Prostate gland (tissue), 2 donors: ENCODE results near the gene OS9.
"Not testable (repeated sequence)": the region's sequence is repeated elsewhere in the genome, so short reads cannot be mapped to it uniquely, and the experiment has no call there.

ENCODE experiments used
- CTCF ChIP-seq, 4 experiments: fragments of 200-600 bp in 2 of 4; fragments of 450-650 bp in 2 of 4; sonication (generic) in 2 of 4; IDR thresholded peaks; 1 replicate in 3 of 4; 2 replicates in 1 of 4; pipeline ENCODE4 v1.5.1; 2016 to 2019; ENCODE audit warnings: antibody characterized with exemption in 4 of 4, mild to moderate bottlenecking in 2 of 4, moderate library complexity in 2 of 4
- POLR2A ChIP-seq: fragments of 450-650 bp; IDR thresholded peaks from one replicate; pipeline ENCODE4 v1.6.1; 2016; ENCODE audit warnings: antibody characterized with exemption, mild to moderate bottlenecking

DNA sequence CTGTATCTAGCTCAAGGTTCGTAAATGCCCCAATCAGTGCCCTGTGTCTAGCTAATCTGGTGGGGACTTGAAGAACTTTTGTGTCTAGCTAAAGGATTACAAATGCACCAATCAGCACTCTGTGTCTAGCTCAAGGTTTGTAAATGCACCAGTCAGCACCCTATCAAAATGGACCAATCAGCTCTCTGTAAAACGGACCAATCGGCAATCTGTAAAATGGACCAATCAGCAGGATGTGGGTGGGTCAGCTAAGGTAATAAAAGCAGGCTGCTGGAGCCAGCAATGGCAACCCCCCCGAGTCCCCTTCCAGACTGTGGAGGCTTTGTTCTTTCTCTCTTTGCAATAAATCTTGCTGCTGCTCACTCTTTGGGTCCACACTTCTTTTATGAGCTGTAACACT is 37.5 kb upstream of the OS9 start:
- not testable (repeated sequence) for TF ChIP-seq CTCF (IDR thresholded peaks at IDR 0.05); POLR2A
